IMR-90 (cell line): ENCODE measurements around the gene PCID2.

ENCODE experiments used
- CTCF ChIP-seq: conservative IDR thresholded peaks from 2 replicates; pipeline ENCODE4 v1.5.1; 2012; ENCODE audit warnings: mild to moderate bottlenecking, low read depth, low read length, improper control_type of control experiment
- NFE2L2 ChIP-seq: fragments of 150-350 bp; IDR thresholded peaks from 2 replicates; pipeline ENCODE4 v1.6.1; 2016; ENCODE audit warnings: low read depth, mild to moderate bottlenecking, low read length
- RCOR1 ChIP-seq: IDR thresholded peaks from 2 replicates; pipeline ENCODE4 v1.6.1; 2012; ENCODE audit warnings: mild to moderate bottlenecking, low read length, improper control_type of control experiment; ENCODE audit not compliant: insufficient replicate concordance

- no peak for TF ChIP-seq NFE2L2
- TF ChIP-seq CTCF, result no peak
- TF ChIP-seq RCOR1, result no peak
These were observed 42.2 kb downstream of the PCID2 start for GRCh38 chr13:113166266-113166665.
